ENCODE results near the gene IL1RN. TPM values are rescaled to one million over a fixed set of nuclear protein-coding genes. Genes with fewer than 3 reads are reported as not detected.

Gene IL1RN, protein sequence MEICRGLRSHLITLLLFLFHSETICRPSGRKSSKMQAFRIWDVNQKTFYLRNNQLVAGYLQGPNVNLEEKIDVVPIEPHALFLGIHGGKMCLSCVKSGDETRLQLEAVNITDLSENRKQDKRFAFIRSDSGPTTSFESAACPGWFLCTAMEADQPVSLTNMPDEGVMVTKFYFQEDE
- total RNA-seq (ENCODE audit: low replicate concordance) = 11.0 and 20.5 TPM in 2 replicates
- long read RNA-seq, transcript IL1RN-202 (5 exons, 1,747 nt) = major isoform, 7 of 18 reads
- long read RNA-seq, partial matches to known transcripts = 7 of 18 reads
- long read RNA-seq, other reads (novel, unspliced or antisense) = 2 of 18 reads

- no peak within 1 kb of the TSS for H3K4me3 Mint-ChIP-seq
- H3K36me3 Mint-ChIP-seq = no peaks in the 10 kb centered on the region
- no peak for DNase-seq (ENCODE audit: extremely low spot score, unreplicated experiment)
- H3K27ac Mint-ChIP-seq = no peak within 1 kb of the TSS
- no peaks in the 10 kb centered on the region for H3K9me3 Mint-ChIP-seq
- H3K27me3 Mint-ChIP-seq = peaks cover 11% of the 10 kb centered on the region
- no peak for TF ChIP-seq CTCF (conservative IDR thresholded peaks at IDR 0.05)
- no peaks in the 10 kb centered on the region for H3K4me1 Mint-ChIP-seq (ENCODE audit: unreplicated experiment)
Observed at GRCh38 chr2:113126845-113127645, at the start of gene IL1RN. IL1RN (plus strand) TSS chr2:113127598; CDS start chr2:113127625, 27 bp downstream.

DNA sequence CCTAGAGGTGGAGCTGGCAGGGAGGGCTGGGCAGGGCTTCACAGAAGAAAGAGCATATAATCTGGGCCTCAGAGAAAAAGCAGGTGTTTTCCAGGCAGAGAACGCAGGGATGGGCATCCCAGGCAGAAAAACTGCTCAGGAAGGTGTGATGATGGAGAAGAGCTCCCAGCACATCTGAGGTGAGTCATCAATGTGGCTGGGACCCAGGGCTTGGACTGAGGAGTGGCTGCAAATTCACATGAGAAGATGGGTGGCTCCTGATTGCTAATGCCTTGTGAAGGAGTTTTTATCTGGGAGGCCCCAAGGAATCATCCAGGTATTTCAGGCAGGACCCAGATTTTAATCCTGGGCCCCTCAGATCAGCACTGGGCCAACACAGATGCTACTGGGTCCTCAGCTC is 49.5 kb upstream of the IL1RN start:
- no peaks in the 10 kb centered on the region for H3K36me3 Mint-ChIP-seq
- no peaks in the 10 kb centered on the region for H3K4me1 Mint-ChIP-seq (ENCODE audit: unreplicated experiment)
- no peaks in the 10 kb centered on the region for H3K9me3 Mint-ChIP-seq
- no peak overlapping the region for H3K4me3 Mint-ChIP-seq
- H3K27ac Mint-ChIP-seq = no peak overlapping the region
- DNase-seq (ENCODE audit: extremely low spot score, unreplicated experiment) = no peak
- no peaks in the 10 kb centered on the region for H3K27me3 Mint-ChIP-seq
- TF ChIP-seq CTCF (conservative IDR thresholded peaks at IDR 0.05) = no peak

GRCh38 chr2:113078350-113078839 is 49.0 kb upstream of the IL1RN start:
- Mint-ChIP-seq H3K36me3 (no peaks in the 10 kb centered on the region), H3K4me3 (no peak overlapping the region), H3K9me3 (no peaks in the 10 kb centered on the region), H3K4me1 (ENCODE audit: unreplicated experiment) (no peaks in the 10 kb centered on the region), H3K27ac (peak overlapping the region; percentile 27), H3K27me3 (peaks cover 5% of the 10 kb centered on the region)
- no peak for TF ChIP-seq CTCF (conservative IDR thresholded peaks at IDR 0.05)
- DNase-seq (ENCODE audit: extremely low spot score, unreplicated experiment) = no peak

DNA sequence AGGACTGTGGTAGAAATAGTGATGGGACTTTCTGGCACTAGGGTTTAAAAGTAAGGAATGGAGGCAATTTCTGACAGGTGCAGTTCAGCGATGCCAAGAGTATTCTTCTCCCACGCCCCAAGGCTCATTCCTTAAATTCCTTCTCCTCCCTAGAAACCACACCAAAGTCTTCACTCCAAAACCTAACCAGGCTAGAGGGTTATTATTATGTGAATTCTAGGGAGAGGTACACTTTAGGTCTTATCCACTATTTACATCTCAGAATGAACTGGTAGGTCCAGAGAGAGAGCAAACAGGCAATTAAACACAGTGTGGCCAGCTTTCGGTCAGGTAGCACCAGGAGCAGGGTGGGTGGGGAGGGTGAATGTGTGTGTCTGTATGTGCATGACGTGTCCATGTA is 48.3 kb upstream of the IL1RN start:
- Mint-ChIP-seq H3K4me3 (no peak overlapping the region), H3K4me1 (ENCODE audit: unreplicated experiment) (no peaks in the 10 kb centered on the region), H3K9me3 (no peaks in the 10 kb centered on the region), H3K27me3 (peaks cover 7% of the 10 kb centered on the region), H3K36me3 (no peaks in the 10 kb centered on the region), H3K27ac (peak overlapping the region; percentile 39)
- no peak for TF ChIP-seq CTCF (conservative IDR thresholded peaks at IDR 0.05)
- DNase-seq (ENCODE audit: extremely low spot score, unreplicated experiment) = no peak

DNA sequence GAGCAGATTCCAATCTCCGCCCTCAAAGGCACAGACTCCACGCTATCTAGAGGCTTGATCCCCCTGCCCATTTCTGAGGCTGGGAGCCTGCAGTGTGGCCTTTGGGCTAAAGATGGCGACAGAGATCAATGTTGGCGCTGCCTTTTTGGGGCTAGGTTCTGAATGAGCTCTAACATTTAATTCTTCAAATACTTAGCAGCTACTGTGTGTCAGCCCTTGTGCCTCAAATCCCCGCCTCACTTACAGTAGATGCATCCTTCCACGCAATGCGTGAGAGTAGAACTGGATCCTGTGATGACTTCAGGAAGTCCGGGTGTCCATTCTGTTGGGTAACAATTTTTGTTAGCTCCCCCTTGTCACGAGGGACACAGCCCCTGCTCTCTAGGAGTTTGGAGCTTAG is 47.3 kb upstream of the IL1RN start:
- no peak for DNase-seq (ENCODE audit: extremely low spot score, unreplicated experiment)
- Mint-ChIP-seq H3K4me3 (no peak overlapping the region), H3K9me3 (no peaks in the 10 kb centered on the region), H3K36me3 (no peaks in the 10 kb centered on the region), H3K27ac (no peak overlapping the region), H3K4me1 (ENCODE audit: unreplicated experiment) (no peaks in the 10 kb centered on the region), H3K27me3 (peaks cover 11% of the 10 kb centered on the region)
- peak; percentile 79 for TF ChIP-seq CTCF (conservative IDR thresholded peaks at IDR 0.05)

All from type B pancreatic cell (in vitro differentiated cells).